Dedifferentiated amniotic fluid mesenchymal stem cell (primary cell): ENCODE measurements around the gene PRDM9.
"Not testable (repeated sequence)": the region's sequence is repeated elsewhere in the genome, so short reads cannot be mapped to it uniquely, and the experiment has no call there.

Experiments
- DNase-seq: peaks from one replicate; pipeline ENCODE4 v3.0.0-alpha.2; 2016; ENCODE audit errors: extremely low spot score

Gene PRDM9

DNA sequence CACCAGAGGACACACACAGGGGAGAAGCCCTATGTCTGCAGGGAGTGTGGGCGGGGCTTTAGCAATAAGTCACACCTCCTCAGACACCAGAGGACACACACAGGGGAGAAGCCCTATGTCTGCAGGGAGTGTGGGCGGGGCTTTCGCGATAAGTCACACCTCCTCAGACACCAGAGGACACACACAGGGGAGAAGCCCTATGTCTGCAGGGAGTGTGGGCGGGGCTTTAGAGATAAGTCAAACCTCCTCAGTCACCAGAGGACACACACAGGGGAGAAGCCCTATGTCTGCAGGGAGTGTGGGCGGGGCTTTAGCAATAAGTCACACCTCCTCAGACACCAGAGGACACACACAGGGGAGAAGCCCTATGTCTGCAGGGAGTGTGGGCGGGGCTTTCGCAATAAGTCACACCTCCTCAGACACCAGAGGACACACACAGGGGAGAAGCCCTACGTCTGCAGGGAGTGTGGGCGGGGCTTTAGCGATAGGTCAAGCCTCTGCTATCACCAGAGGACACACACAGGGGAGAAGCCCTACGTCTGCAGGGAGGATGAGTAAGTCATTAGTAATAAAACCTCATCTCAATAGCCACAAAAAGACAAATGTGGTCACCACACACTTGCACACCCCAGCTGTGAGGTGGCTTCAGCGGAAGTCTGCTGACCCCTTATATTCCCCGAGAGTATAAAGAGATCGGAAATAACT is 20.0 kb downstream of the PRDM9 start:
- DNase-seq: not testable (repeated sequence)

DNA sequence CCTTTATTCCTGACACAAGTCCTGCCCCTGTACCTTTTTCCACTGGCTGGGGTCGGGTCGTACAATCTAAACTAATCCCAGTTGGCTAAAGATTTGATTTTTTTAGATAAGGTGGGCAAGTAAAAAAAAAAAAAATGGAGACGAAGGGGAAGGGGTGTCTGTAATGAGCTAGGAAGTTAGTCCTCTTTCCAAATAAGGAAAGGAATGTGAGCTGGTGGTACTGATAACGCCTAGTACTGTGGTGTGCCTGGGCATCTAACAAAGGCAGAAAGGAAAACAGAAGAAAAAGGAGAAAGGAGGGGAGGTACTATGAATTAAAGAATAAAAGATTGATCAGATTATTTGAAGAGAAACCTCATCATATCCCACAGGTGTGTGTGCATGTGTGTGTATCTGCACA is 21.3 kb downstream of the PRDM9 start:
- DNase-seq: no peak

DNA sequence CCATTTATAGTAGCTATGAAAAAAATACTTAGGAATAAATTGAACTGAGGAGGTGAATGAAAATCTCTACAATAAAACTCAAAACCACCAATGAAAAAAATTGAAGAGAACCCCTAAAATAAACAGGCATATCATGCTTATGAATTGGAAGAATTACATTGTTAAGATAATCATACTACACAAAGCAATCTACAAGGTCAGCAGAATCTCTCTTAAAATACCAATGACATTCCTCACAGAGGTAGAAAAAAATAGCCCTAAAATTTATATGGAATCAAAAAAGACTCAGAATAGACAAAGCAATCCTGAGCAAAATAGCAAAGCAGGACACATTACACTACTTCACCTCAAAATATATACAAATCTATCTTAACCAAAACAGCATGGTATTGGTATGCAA is 23.2 kb downstream of the PRDM9 start:
- no peak for DNase-seq

- no peak for DNase-seq
Observed at GRCh38 chr5:23571059-23571458, 63.6 kb downstream of the PRDM9 start.
